ENCODE results near the gene PDZD2.

- TF ChIP-seq CTCF (IDR thresholded peaks at IDR 0.05) (no peak), POLR2AphosphoS5 (IDR thresholded peaks at IDR 0.05) (no peak)
Measured at GRCh38 chr5:31909073-31909472, 270.1 kb downstream of the PDZD2 start.

All from stomach (tissue), 4 donors.